ENCODE measurements around the gene CFAP58. TPM values are rescaled to one million over a fixed set of nuclear protein-coding genes. Genes with fewer than 3 reads are reported as not detected.
A peak's percentile ranks its signal among the peaks of the same experiment; 100 is the strongest.

CFAP58 gene
- total RNA-seq, 4 donors from 2014 or later: 0.20 to 0.21 TPM; not detected in 2

GRCh38 chr10:104314591-104315485, 38.8 kb upstream of the CFAP58 start:
- WGBS, 2 donors: 87 to 90% methylated on average over 29 to 34 of the region's 43 CpGs
- Histone ChIP-seq H3K4me3 (no peak overlapping the region), H3K27ac (no peak overlapping the region), H3K27me3 (no peaks in the 10 kb centered on the region), H3K9me3 (no peaks in the 10 kb centered on the region), H3K36me3 (peaks cover 0 to 50% (median 33%) of the 10 kb centered on the region in 3 donors), H3K4me1 (peaks cover 0 to 71% (median 43%) of the 10 kb centered on the region in 4 donors)
- TF ChIP-seq EP300 (IDR thresholded peaks at IDR 0.05) (no peak), POLR2A (IDR thresholded peaks at IDR 0.05) (no peak), CTCF (IDR thresholded peaks at IDR 0.05) (no peak)
- peak in 1 of 2 donors; percentile 12 for DNase-seq (ENCODE audit: low spot score in 2 of 2)

- WGBS, 2 donors: 96 to 97% methylated on average over 15 to 22 of the region's 22 CpGs
- no peak for DNase-seq (ENCODE audit: low spot score in 2 of 2)
- Histone ChIP-seq H3K4me1 (peaks cover 0 to 71% (median 43%) of the 10 kb centered on the region in 4 donors), H3K9me3 (no peaks in the 10 kb centered on the region), H3K27ac (peak overlapping the region in 1 of 4 donors; percentile 97), H3K4me3 (no peak overlapping the region), H3K36me3 (peaks cover 0 to 47% (median 33%) of the 10 kb centered on the region in 3 donors), H3K27me3 (no peaks in the 10 kb centered on the region)
- TF ChIP-seq EP300 (IDR thresholded peaks at IDR 0.05): no peak
- no peak for TF ChIP-seq POLR2A (IDR thresholded peaks at IDR 0.05)
- no peak for TF ChIP-seq CTCF (IDR thresholded peaks at IDR 0.05)
These were observed 38.1 kb upstream of the CFAP58 start for GRCh38 chr10:104315486-104315921.

GRCh38 chr10:104316321-104317099, 37.1 kb upstream of the CFAP58 start:
- WGBS, 2 donors: 86 to 88% methylated on average over 9 of the region's 9 CpGs
- Histone ChIP-seq H3K27me3 (no peaks in the 10 kb centered on the region), H3K4me1 (peaks cover 0 to 71% (median 50%) of the 10 kb centered on the region in 4 donors), H3K27ac (peak overlapping the region in 3 of 4 donors; percentile 41 to 97 (median 58)), H3K36me3 (peaks cover 0 to 38% (median 33%) of the 10 kb centered on the region in 3 donors), H3K4me3 (no peak overlapping the region), H3K9me3 (no peaks in the 10 kb centered on the region)
- DNase-seq (ENCODE audit: low spot score in 2 of 2): no peak
- TF ChIP-seq POLR2A (IDR thresholded peaks at IDR 0.05) (no peak), EP300 (IDR thresholded peaks at IDR 0.05) (no peak), CTCF (IDR thresholded peaks at IDR 0.05) (no peak)

GRCh38 chr10:104317269-104317710, 36.3 kb upstream of the CFAP58 start:
- Histone ChIP-seq H3K4me3 (no peak overlapping the region), H3K36me3 (peaks cover 0 to 38% (median 33%) of the 10 kb centered on the region in 3 donors), H3K27ac (peak overlapping the region; percentile 21 to 97 (median 61)), H3K27me3 (no peaks in the 10 kb centered on the region), H3K4me1 (peaks cover 0 to 72% (median 56%) of the 10 kb centered on the region in 4 donors), H3K9me3 (no peaks in the 10 kb centered on the region)
- DNase-seq (ENCODE audit: low spot score in 2 of 2): peak; percentile 24 to 51
- TF ChIP-seq POLR2A (IDR thresholded peaks at IDR 0.05) (no peak), CTCF (IDR thresholded peaks at IDR 0.05) (no peak), EP300 (IDR thresholded peaks at IDR 0.05) (peak in 1 of 2 donors; percentile 42)
- 24 to 32% methylated on average over 6 of the region's 6 CpGs for WGBS, 2 donors
